ENCODE results near the gene MDH2.
"Not testable (repeated sequence)": the region's sequence is repeated elsewhere in the genome, so short reads cannot be mapped to it uniquely, and the experiment has no call there.

The MDH2 gene

GRCh38 chr7:76049295-76049694 lies 1.4 kb downstream of the MDH2 start:
- Histone ChIP-seq H3K4me3 (ENCODE audit: low read depth, low read length) (peak overlapping the region; percentile 99), H3K27ac (ENCODE audit: low read depth, low read length) (no peak overlapping the region), H3K9me3 (ENCODE audit: control insufficient read depth, insufficient read depth, low read depth, low read length) (no peaks in the 10 kb centered on the region), H3K4me1 (ENCODE audit: control insufficient read depth, insufficient read depth, low read length) (peaks cover 5% of the 10 kb centered on the region), H3K36me3 (ENCODE audit: control insufficient read depth, insufficient read depth, low read length) (peaks cover 28% of the 10 kb centered on the region), H3K27me3 (ENCODE audit: control insufficient read depth, insufficient read depth, low read length) (no peaks in the 10 kb centered on the region), H3K9ac (ENCODE audit: low read length) (peak overlapping the region; percentile 96)

DNA sequence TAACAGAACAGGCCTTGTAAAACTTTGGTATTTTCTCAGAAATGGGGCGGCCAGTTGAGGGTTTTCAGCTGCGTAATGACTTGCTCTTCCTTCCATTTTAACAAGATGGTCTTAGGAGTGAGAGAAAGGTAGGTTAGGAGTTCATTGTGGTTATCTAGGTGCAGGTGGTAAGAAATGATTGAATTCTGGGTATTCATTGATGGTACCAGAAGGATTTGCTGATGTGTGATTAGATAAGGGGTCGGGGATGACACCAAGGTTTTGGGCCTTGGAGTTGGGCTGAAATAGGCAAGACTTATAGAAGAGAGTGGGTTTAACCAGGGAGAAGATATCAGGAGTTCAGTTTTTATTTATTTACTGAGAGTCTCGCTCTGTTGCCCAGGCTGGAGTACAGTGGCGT lies 2.6 kb downstream of the MDH2 start:
- H3K36me3 ChIP-seq (ENCODE audit: control insufficient read depth, insufficient read depth, low read length): peaks cover 40% of the 10 kb centered on the region
- H3K4me3 ChIP-seq (ENCODE audit: low read depth, low read length): no peak overlapping the region
- H3K27me3 ChIP-seq (ENCODE audit: control insufficient read depth, insufficient read depth, low read length): no peaks in the 10 kb centered on the region
- H3K9ac ChIP-seq (ENCODE audit: low read length): no peak overlapping the region
- no peaks in the 10 kb centered on the region for H3K9me3 ChIP-seq (ENCODE audit: control insufficient read depth, insufficient read depth, low read depth, low read length)
- no peak overlapping the region for H3K27ac ChIP-seq (ENCODE audit: low read depth, low read length)
- peaks cover 5% of the 10 kb centered on the region for H3K4me1 ChIP-seq (ENCODE audit: control insufficient read depth, insufficient read depth, low read length)

DNA sequence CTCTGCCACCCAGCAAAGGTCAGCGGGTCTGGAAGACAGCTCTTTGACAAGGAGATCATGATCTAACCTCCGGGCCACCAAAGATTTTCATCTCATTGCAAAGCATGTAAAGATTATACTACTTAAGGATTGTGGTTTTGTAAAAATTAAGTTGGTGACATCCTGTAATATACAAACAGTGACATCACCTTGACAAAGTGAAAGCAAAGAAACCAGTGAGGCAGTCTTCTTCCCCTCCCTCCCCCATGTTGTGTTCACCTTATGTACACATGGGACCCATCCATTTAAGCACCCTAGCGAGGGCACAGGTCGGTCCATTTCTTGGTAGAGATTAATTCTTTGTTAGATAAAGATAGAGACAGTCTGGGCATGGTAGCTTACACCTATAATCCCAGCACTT lies 3.9 kb downstream of the MDH2 start:
- Histone ChIP-seq H3K9ac (ENCODE audit: low read length) (no peak overlapping the region), H3K36me3 (ENCODE audit: control insufficient read depth, insufficient read depth, low read length) (peaks cover 49% of the 10 kb centered on the region), H3K4me1 (ENCODE audit: control insufficient read depth, insufficient read depth, low read length) (peaks cover 5% of the 10 kb centered on the region), H3K27ac (ENCODE audit: low read depth, low read length) (no peak overlapping the region), H3K27me3 (ENCODE audit: control insufficient read depth, insufficient read depth, low read length) (no peaks in the 10 kb centered on the region), H3K9me3 (ENCODE audit: control insufficient read depth, insufficient read depth, low read depth, low read length) (no peaks in the 10 kb centered on the region), H3K4me3 (ENCODE audit: low read depth, low read length) (no peak overlapping the region)

DNA sequence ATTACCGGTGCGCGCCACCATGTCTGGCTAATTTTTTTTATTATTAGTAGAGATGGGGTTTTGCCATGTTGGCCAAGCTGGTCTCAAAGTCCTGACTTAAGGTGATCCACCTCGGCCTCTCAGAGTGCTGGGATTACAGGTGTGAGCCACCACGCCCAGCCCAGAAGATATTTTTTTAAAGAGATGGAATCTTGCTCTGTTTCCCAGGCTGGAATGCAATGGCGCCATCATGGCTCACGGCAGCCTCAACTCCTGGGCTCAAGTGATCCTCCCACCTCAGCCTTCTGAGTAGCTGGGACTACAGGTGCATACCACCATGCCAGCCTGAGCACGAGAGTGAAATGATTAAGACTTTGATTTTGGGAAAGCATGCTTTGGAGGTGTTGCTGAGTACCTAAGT lies 4.8 kb downstream of the MDH2 start:
- H3K9ac ChIP-seq (ENCODE audit: low read length); H3K9me3 ChIP-seq (ENCODE audit: control insufficient read depth, insufficient read depth, low read depth, low read length); H3K27ac ChIP-seq (ENCODE audit: low read depth, low read length); H3K4me1 ChIP-seq (ENCODE audit: control insufficient read depth, insufficient read depth, low read length); H3K4me3 ChIP-seq (ENCODE audit: low read depth, low read length); H3K27me3 ChIP-seq (ENCODE audit: control insufficient read depth, insufficient read depth, low read length): not testable (repeated sequence)
- H3K36me3 ChIP-seq (ENCODE audit: control insufficient read depth, insufficient read depth, low read length): peaks cover 58% of the 10 kb centered on the region

DNA sequence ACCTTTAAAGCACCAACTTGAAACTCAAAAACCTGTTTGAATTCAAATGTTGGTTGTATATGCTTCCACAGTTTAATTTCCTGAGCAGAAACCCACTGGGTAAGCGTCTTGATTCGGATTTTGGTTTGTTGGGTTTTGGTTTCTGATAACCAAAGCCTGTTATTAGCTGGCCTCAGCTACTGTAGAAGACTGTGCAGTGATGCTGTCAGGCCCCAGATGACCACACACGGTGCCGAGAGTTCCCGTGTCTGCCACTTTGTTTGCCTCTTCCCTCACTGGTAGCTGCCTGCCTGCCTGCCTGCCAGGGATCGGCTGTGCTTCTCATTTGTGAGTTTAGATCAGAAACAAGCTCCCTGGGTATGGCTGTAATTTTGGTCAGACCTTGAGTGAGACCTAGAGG lies 5.6 kb downstream of the MDH2 start:
- Histone ChIP-seq H3K4me3 (ENCODE audit: low read depth, low read length) (no peak overlapping the region), H3K4me1 (ENCODE audit: control insufficient read depth, insufficient read depth, low read length) (peaks cover 5% of the 10 kb centered on the region), H3K9ac (ENCODE audit: low read length) (no peak overlapping the region), H3K27ac (ENCODE audit: low read depth, low read length) (no peak overlapping the region), H3K27me3 (ENCODE audit: control insufficient read depth, insufficient read depth, low read length) (no peaks in the 10 kb centered on the region), H3K9me3 (ENCODE audit: control insufficient read depth, insufficient read depth, low read depth, low read length) (no peaks in the 10 kb centered on the region), H3K36me3 (ENCODE audit: control insufficient read depth, insufficient read depth, low read length) (peaks cover 66% of the 10 kb centered on the region)

DNA sequence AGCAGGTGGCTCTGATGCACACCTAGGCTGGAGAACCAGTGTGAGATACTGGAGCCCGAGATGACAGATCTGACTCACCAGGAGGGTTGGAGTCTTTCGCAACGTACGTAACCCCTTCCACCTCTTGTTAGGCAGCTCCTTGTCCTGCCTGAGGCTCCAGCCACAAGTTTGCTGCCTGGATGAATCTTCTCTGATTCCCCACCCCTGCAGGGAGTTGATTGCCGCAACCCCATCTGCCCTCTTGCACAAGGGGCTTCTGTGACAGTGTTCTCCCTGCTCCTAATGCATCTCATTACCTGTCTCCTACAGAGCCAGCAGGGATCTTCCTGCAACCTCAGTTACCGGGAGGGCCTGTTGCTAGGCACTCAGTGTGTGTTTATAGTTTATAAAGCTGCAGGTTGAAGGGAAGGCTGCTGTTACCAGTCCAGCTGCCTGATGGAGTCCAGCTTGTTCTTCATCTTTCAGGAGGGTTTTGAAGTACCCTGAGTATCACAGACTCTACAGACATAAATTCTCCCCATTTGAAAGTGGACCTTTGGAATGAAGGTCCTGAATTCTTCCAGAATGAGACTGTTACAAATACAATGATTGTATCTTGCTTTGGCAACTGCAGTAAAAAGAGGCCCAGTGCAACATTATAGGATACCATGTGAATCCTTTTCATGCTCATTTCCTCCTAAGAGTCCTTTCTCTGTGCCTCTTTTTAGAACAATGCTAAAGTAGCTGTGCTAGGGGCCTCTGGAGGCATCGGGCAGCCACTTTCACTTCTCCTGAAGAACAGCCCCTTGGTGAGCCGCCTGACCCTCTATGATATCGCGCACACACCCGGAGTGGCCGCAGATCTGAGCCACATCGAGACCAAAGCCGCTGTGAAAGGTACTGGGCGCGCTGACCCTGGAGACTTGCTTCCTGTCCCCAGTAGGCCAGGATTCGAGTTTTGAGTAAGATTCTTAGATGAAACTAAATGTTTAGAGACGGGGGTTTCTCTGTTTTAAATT lies 6.5 kb downstream of the MDH2 start:
- Histone ChIP-seq H3K36me3 (ENCODE audit: control insufficient read depth, insufficient read depth, low read length) (peaks cover 75% of the 10 kb centered on the region), H3K4me1 (ENCODE audit: control insufficient read depth, insufficient read depth, low read length) (peaks cover under 1% of the 10 kb centered on the region; the same call in 1 of the 2 replicates), H3K27ac (ENCODE audit: low read depth, low read length) (no peak overlapping the region), H3K9ac (ENCODE audit: low read length) (no peak overlapping the region), H3K4me3 (ENCODE audit: low read depth, low read length) (no peak overlapping the region), H3K27me3 (ENCODE audit: control insufficient read depth, insufficient read depth, low read length) (no peaks in the 10 kb centered on the region), H3K9me3 (ENCODE audit: control insufficient read depth, insufficient read depth, low read depth, low read length) (no peaks in the 10 kb centered on the region)

GRCh38 chr7:76056241-76056640 lies 8.3 kb downstream of the MDH2 start:
- Histone ChIP-seq H3K27ac (ENCODE audit: low read depth, low read length) (no peak overlapping the region), H3K4me1 (ENCODE audit: control insufficient read depth, insufficient read depth, low read length) (no peaks in the 10 kb centered on the region), H3K9me3 (ENCODE audit: control insufficient read depth, insufficient read depth, low read depth, low read length) (no peaks in the 10 kb centered on the region), H3K27me3 (ENCODE audit: control insufficient read depth, insufficient read depth, low read length) (no peaks in the 10 kb centered on the region), H3K4me3 (ENCODE audit: low read depth, low read length) (no peak overlapping the region), H3K36me3 (ENCODE audit: control insufficient read depth, insufficient read depth, low read length) (peaks cover 90% of the 10 kb centered on the region), H3K9ac (ENCODE audit: low read length) (no peak overlapping the region)

DNA sequence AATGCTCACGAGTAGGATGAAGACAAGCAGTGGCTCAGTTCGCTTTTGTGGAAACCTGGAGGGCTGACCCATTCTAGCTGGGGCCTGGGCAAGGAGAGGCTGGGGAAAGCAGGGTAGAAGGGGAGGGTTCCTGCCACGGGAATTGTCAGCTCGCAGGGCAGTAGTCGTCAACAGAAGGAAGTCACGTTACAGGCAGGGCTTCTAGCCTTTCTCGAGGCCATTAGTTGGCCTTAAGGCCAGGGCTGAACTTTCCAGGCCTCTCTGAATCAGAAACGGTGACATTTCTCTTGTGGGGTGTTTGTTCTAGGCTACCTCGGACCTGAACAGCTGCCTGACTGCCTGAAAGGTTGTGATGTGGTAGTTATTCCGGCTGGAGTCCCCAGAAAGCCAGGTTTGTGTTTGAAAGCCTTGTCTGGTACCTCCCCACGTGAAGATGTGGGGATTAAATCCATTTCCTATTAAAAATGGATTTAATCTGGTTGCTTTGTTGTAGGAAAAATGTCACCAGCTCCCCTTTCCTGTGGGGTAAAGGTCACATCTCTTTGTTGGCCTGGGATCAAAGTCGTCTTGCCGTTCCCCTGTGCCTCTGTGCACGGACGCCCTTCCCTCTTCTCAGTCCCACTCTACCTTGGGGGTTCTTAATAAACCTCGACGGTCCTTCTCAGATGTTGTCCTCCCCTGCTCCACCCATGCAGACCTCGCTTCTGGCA lies 9.4 kb downstream of the MDH2 start:
- Histone ChIP-seq H3K4me3 (ENCODE audit: low read depth, low read length) (no peak overlapping the region), H3K36me3 (ENCODE audit: control insufficient read depth, insufficient read depth, low read length) (peaks cover 92% of the 10 kb centered on the region), H3K4me1 (ENCODE audit: control insufficient read depth, insufficient read depth, low read length) (no peaks in the 10 kb centered on the region), H3K9me3 (ENCODE audit: control insufficient read depth, insufficient read depth, low read depth, low read length) (no peaks in the 10 kb centered on the region), H3K27ac (ENCODE audit: low read depth, low read length) (no peak overlapping the region), H3K9ac (ENCODE audit: low read length) (no peak overlapping the region), H3K27me3 (ENCODE audit: control insufficient read depth, insufficient read depth, low read length) (no peaks in the 10 kb centered on the region)

- no peak overlapping the region for H3K9ac ChIP-seq (ENCODE audit: low read length)
- H3K9me3 ChIP-seq (ENCODE audit: control insufficient read depth, insufficient read depth, low read depth, low read length): no peaks in the 10 kb centered on the region
- no peak overlapping the region for H3K27ac ChIP-seq (ENCODE audit: low read depth, low read length)
- H3K36me3 ChIP-seq (ENCODE audit: control insufficient read depth, insufficient read depth, low read length): peaks cover 96% of the 10 kb centered on the region
- H3K4me3 ChIP-seq (ENCODE audit: low read depth, low read length): no peak overlapping the region
- no peaks in the 10 kb centered on the region for H3K27me3 ChIP-seq (ENCODE audit: control insufficient read depth, insufficient read depth, low read length)
- no peaks in the 10 kb centered on the region for H3K4me1 ChIP-seq (ENCODE audit: control insufficient read depth, insufficient read depth, low read length)
Observed at GRCh38 chr7:76057813-76058145, 9.9 kb downstream of the MDH2 start.

DNA sequence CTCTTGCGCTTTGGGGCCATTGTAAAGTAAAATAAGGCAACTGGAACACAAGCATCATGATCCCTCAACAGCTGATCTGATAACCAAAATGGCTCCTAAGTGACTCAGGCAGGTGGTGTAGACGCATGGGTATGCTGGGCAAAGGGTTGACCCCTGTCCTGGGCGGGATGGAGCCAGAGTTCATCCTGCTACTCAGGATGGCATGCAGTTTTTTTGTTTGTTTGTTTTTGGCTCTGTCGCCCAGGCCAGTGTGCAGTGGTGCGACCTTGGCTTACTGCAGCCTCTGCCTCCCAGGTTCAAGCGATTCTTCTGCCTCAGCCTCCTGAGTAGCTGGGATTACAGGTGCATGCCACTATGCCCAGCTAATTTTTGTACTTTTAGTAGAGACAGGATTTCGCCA lies 10.8 kb downstream of the MDH2 start:
- not testable (repeated sequence) for H3K9me3 ChIP-seq (ENCODE audit: control insufficient read depth, insufficient read depth, low read depth, low read length); H3K9ac ChIP-seq (ENCODE audit: low read length); H3K4me1 ChIP-seq (ENCODE audit: control insufficient read depth, insufficient read depth, low read length); H3K27me3 ChIP-seq (ENCODE audit: control insufficient read depth, insufficient read depth, low read length); H3K4me3 ChIP-seq (ENCODE audit: low read depth, low read length); H3K27ac ChIP-seq (ENCODE audit: low read depth, low read length)
- H3K36me3 ChIP-seq (ENCODE audit: control insufficient read depth, insufficient read depth, low read length): peaks cover 96% of the 10 kb centered on the region

- Histone ChIP-seq H3K36me3 (ENCODE audit: control insufficient read depth, insufficient read depth, low read length) (peaks cover 98% of the 10 kb centered on the region), H3K4me1 (ENCODE audit: control insufficient read depth, insufficient read depth, low read length) (no peaks in the 10 kb centered on the region), H3K27ac (ENCODE audit: low read depth, low read length) (no peak overlapping the region), H3K4me3 (ENCODE audit: low read depth, low read length) (no peak overlapping the region), H3K27me3 (ENCODE audit: control insufficient read depth, insufficient read depth, low read length) (no peaks in the 10 kb centered on the region), H3K9ac (ENCODE audit: low read length) (no peak overlapping the region), H3K9me3 (ENCODE audit: control insufficient read depth, insufficient read depth, low read depth, low read length) (no peaks in the 10 kb centered on the region)
Observed at GRCh38 chr7:76060842-76061241, 12.9 kb downstream of the MDH2 start.

All from HUES6 (cell line).